Anterior cingulate cortex (tissue), 58 donors: ENCODE results near the gene MLLT1.
"Not testable (repeated sequence)": the region's sequence is repeated elsewhere in the genome, so short reads cannot be mapped to it uniquely, and the experiment has no call there.

Source experiments
- DNase-seq, 58 donors: peaks; one replicate each; lab custom pipeline; 2025; lab: John Stamatoyannopoulos, UW

MLLT1 gene

GRCh38 chr19:6279931-6280591, at the start of gene MLLT1:
Gene MLLT1 (minus strand): TSS chr19:6279975. CDS start chr19:6279784, 191 bp downstream.
- DNase-seq: peak; percentile 40 to 98 (median 95)

GRCh38 chr19:6326815-6327214, 47.0 kb upstream of the MLLT1 start:
- DNase-seq: no peak

GRCh38 chr19:6325614-6326013, 45.8 kb upstream of the MLLT1 start:
- no peak for DNase-seq

DNA sequence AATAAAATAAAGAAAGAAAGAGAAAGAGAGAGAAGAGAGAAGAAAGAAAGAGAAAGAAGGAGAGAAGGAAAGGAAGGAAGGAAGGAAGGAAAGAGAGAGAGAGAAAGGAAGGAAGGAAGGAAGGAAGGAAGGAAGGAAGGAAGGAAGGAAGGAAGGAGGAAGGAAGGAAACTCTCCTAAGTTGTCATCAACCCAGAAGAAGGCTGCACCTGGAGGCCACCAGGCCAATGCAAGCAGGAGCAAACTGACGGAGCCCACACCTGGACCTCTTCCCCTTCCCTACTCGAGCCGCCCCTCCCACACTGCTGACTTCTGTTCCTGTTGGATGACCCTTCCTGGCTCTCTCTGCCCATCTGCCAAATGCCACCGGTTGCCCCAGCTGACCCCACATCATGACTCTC, 45.0 kb upstream of the MLLT1 start:
- no peak for DNase-seq

- no peak for DNase-seq
Measured at GRCh38 chr19:6322284-6322683, 42.5 kb upstream of the MLLT1 start.

DNA sequence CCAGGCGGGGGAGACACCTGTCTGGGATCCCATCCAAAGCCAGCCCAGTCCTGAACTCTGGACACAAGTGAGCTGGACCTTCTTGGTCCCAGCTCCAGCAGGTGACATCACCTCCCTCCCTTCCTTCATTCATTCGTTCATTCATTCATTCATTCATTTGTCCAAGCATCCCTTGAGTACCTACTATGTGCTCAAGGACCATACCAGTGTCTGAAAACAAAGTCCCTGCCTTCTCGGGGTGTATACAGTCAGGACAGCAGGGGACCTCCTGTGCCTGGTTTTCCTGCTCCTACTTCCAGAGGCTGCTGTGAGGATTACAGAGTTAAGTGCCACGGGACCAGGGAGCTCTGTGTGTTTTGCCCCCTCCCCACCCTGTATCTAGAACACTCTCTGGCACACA, 39.6 kb upstream of the MLLT1 start:
- DNase-seq: no peak

DNA sequence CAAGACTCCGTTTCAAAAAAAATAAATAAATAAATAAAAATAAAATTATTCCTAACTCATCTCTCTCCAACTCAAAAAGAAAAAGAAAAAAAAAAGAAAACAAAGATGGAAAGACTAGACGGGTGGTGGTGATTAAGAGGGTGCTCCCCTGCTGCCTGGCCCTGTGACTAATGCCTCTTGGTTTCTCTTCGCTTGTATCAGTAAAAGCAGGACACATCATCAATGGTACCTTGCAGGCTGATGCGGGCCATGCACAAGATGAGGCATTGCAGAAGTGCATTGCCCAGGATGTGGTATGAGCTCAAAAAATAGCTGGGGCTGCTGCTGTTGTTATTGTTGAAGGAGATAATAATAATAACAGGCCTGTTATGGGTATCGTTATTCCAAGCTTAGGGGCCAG, 39.0 kb upstream of the MLLT1 start:
- DNase-seq: no peak

DNA sequence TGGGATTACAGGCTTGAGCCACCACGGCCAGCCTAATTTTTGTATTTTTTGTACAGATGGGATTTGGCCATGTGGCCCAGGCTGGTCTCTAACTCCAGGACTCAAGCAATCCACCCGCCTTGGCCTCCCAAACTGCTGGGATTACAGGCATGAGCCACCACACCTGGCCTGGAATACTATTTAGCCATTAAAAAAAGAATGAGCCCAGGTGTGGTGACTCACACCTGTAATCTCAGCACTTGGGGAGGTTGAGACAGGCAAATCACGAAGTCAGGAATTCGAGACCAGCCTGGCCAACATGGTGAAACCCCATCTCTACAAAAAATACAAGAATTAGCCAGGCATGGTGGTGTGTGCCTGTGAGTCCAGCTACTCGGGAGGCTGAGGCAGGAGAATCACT, 35.9 kb upstream of the MLLT1 start:
- DNase-seq: not testable (repeated sequence)

DNA sequence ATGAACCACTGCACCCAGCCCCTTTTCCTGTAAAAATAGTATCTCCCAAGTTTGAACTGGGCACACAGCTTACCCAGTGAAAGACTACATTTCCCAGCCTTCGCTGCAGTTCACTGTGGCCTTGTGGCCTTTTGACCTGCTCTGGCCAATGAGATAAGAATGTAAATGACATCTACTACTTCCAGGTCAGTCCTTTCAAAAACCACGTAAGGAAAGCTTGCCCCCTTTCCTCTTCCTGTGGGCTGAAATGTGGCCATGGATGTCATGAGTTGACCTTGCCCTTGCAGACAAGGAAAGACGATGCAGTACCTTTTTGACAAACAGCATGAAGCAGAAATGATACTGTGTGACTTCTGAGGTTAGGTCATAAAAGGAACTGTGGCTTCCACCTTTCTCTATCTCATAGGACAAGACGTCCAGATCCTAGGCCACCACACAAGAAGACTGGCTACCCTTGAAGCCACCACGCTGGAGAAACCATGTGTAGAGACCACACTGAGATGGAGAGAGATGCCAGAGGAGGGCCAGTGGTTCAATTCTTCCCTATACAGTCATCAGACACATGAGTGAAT, 33.7 kb upstream of the MLLT1 start:
- DNase-seq: no peak

DNA sequence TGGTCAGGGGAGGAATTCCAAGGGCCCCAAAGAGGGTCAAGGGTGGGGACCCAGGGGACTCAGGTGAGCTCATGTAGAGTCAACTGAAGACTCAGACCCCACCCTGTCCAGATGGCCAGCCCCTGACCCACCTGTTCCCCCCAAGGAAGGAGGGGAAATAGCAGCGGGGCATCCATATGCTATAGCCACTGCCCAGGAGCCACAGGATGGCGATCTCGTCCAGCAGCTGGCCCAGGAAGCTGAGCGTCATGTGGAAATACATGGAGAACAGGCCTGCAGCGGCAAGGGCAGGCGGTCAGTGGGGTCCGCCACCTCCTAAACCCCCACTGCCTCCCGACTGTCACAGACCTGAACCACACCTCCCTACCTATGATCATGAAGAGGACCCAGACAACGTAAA, 32.2 kb upstream of the MLLT1 start:
- DNase-seq: no peak

DNA sequence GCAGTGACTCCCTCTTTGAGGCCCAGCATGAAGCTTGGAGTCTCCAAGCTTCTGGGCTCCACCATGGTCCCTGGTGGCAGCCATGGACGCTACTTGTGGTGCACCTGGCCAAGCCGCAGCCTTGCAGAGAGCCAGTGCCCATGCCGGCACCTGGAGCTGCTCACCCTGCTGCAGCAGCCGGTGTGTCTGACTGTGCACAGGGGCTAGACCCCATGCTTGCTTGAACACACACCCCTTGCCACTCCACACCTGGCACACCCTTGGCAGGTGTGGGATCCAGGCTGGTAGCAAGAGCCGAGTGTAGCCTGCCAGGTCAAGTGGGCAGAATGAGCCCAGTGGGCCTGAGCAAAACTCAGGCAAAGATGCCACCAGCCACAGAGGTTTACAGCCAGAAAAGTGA, 18.6 kb upstream of the MLLT1 start:
- DNase-seq: no peak

- DNase-seq: no peak
Measured at GRCh38 chr19:6297202-6297601, 17.4 kb upstream of the MLLT1 start.

- no peak for DNase-seq
Measured at GRCh38 chr19:6292006-6292405, 12.2 kb upstream of the MLLT1 start.

DNA sequence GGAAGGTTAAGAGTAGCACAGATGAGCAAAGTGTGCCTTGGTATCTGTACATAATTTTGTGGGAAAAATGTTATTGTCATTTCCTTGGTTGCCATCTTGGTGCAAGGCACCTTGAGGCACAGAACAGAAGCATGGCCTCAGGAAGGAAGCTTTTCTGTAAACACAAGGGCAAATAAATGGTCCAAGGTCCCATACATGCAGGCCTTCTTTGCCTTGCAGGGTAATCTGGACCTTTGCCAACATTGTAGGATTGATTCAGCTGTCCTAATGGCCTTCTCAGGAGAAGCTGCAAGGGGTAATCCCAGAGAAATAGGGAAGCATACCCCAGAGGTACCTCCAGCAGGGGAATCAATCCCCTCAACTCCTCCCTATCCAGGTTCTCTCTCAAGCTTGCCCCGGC, 9.0 kb upstream of the MLLT1 start:
- no peak for DNase-seq

- no peak for DNase-seq
Measured at GRCh38 chr19:6287269-6287885, 7.6 kb upstream of the MLLT1 start.

DNA sequence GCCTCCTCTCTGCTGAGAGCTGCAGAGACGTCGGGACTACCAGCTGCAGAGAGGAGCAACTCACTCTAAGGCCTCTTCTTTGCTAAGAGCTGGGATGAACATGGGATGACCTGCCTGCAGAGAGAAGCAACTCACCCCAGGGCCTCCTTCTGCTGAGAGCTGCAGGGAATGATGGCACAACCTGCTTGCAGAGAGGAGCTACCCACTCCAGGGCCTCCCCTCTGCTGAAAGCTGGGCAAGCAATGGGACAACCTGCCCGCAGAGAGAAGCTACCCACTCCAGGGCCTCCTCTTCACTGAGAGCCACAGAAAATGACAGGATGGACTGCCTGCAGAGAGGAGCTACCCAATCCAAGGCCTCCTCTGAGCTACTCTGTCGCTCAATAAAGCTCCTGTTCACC, 6.9 kb upstream of the MLLT1 start:
- DNase-seq: no peak

DNA sequence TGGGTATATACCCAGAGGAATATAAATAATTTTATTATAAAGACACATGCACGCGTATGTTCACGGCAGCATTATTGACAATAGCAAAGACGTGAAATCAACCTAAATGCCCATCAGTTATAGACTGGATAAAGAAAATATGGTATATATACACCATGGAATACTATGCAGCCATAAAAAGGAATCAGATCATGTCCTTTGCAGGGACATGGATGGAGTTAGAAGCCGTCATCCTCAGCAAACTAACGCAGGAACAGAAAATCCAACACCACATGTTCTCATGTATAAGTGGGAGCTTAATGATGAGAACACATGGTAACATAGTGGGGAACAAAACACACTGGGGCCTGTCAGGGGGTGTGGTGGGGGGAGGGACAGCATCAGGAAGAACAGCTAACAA, 2.6 kb upstream of the MLLT1 start:
- DNase-seq: not testable (repeated sequence)

DNA sequence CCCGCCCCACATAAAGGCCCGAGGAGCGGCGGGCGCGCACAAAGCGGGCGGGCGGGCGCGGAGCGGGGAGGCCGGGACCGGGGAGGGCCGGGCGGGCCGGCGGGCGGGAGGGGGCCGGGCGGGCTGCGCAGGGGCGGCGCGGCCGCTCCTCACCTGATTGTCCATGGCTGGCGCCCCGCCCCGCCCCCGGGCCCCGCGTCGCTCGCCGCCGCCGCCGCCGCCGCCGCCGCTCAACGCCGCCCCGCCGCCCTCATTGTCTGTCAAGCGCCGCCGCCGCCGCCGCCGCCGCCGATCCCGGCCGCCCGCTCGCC, 200 bp downstream of the MLLT1 start:
- no peak for DNase-seq

- DNase-seq: no peak
Measured at GRCh38 chr19:6278740-6279619, 795 bp downstream of the MLLT1 start.

DNA sequence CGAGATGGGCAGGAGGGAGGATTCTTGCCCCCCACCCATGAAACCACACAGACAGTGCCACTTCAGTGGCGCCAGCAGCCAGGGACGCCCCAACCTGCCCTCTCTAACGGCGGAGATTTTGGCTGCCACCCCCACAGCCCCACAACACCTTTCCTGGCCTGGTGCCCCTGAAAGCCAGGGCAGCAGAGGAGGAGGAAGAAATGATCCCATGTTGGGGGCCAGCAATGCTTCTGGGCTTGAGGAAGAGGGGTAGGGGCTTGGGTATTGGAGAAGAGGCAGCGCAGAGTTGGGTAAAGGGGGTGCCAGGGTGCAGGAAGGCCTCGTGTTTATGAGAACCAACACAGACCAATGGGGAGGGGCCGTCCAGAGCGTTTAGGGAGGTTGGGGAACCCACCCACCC, 1.7 kb downstream of the MLLT1 start:
- DNase-seq: no peak

- no peak for DNase-seq
Measured at GRCh38 chr19:6276447-6276846, 3.3 kb downstream of the MLLT1 start.
